Measurements from ENCODE around the gene KIRREL3.
A peak's percentile ranks its signal among the peaks of the same experiment; 100 is the strongest.

KIRREL3 gene

GRCh38 chr11:127028648-127029047, 28.1 kb upstream of the KIRREL3 start:
- Histone ChIP-seq H3K27me3 (ENCODE audit: control insufficient read depth in 5 of 5, insufficient read depth in 4 of 5, low read length in 5 of 5) (no peaks in the 10 kb centered on the region), H3K4me3 (ENCODE audit: low read depth in 1 of 5, low read length in 5 of 5) (no peak overlapping the region), H3K9ac (ENCODE audit: low read length in 5 of 5) (no peak overlapping the region), H3K4me1 (ENCODE audit: control insufficient read depth in 5 of 5, insufficient read depth in 5 of 5, low read length in 5 of 5) (no peaks in the 10 kb centered on the region), H3K27ac (ENCODE audit: low read depth, low read length) (no peak overlapping the region), H3K9me3 (ENCODE audit: control insufficient read depth in 5 of 5, low read length in 5 of 5) (no peaks in the 10 kb centered on the region), H3K36me3 (ENCODE audit: control insufficient read depth in 5 of 5, insufficient read depth in 5 of 5, low read length in 5 of 5) (no peaks in the 10 kb centered on the region)

- H3K27ac ChIP-seq (ENCODE audit: low read depth, low read length): no peak overlapping the region
- no peaks in the 10 kb centered on the region for H3K36me3 ChIP-seq (ENCODE audit: control insufficient read depth in 5 of 5, insufficient read depth in 5 of 5, low read length in 5 of 5)
- no peaks in the 10 kb centered on the region for H3K9me3 ChIP-seq (ENCODE audit: control insufficient read depth in 5 of 5, low read length in 5 of 5)
- no peak overlapping the region for H3K9ac ChIP-seq (ENCODE audit: low read length in 5 of 5)
- no peaks in the 10 kb centered on the region for H3K4me1 ChIP-seq (ENCODE audit: control insufficient read depth in 5 of 5, insufficient read depth in 5 of 5, low read length in 5 of 5)
- H3K4me3 ChIP-seq (ENCODE audit: low read depth in 1 of 5, low read length in 5 of 5): no peak overlapping the region
- no peaks in the 10 kb centered on the region for H3K27me3 ChIP-seq (ENCODE audit: control insufficient read depth in 5 of 5, insufficient read depth in 4 of 5, low read length in 5 of 5)
These were observed 27.2 kb upstream of the KIRREL3 start for GRCh38 chr11:127027789-127028188.

- H3K27ac ChIP-seq (ENCODE audit: low read depth, low read length): no peak overlapping the region
- no peak overlapping the region for H3K4me3 ChIP-seq (ENCODE audit: low read depth in 1 of 5, low read length in 5 of 5)
- H3K9ac ChIP-seq (ENCODE audit: low read length in 5 of 5): no peak overlapping the region
- H3K27me3 ChIP-seq (ENCODE audit: control insufficient read depth in 5 of 5, insufficient read depth in 4 of 5, low read length in 5 of 5): no peaks in the 10 kb centered on the region
- H3K9me3 ChIP-seq (ENCODE audit: control insufficient read depth in 5 of 5, low read length in 5 of 5): no peaks in the 10 kb centered on the region
- no peaks in the 10 kb centered on the region for H3K36me3 ChIP-seq (ENCODE audit: control insufficient read depth in 5 of 5, insufficient read depth in 5 of 5, low read length in 5 of 5)
- no peaks in the 10 kb centered on the region for H3K4me1 ChIP-seq (ENCODE audit: control insufficient read depth in 5 of 5, insufficient read depth in 5 of 5, low read length in 5 of 5)
These were observed 26.4 kb upstream of the KIRREL3 start for GRCh38 chr11:127027000-127027399.

- H3K27me3 ChIP-seq (ENCODE audit: control insufficient read depth in 5 of 5, insufficient read depth in 4 of 5, low read length in 5 of 5): no peaks in the 10 kb centered on the region
- no peaks in the 10 kb centered on the region for H3K4me1 ChIP-seq (ENCODE audit: control insufficient read depth in 5 of 5, insufficient read depth in 5 of 5, low read length in 5 of 5)
- H3K27ac ChIP-seq (ENCODE audit: low read depth, low read length): no peak overlapping the region
- no peak overlapping the region for H3K4me3 ChIP-seq (ENCODE audit: low read depth in 1 of 5, low read length in 5 of 5)
- no peaks in the 10 kb centered on the region for H3K9me3 ChIP-seq (ENCODE audit: control insufficient read depth in 5 of 5, low read length in 5 of 5)
- no peaks in the 10 kb centered on the region for H3K36me3 ChIP-seq (ENCODE audit: control insufficient read depth in 5 of 5, insufficient read depth in 5 of 5, low read length in 5 of 5)
- H3K9ac ChIP-seq (ENCODE audit: low read length in 5 of 5): no peak overlapping the region
These were observed 23.4 kb upstream of the KIRREL3 start for GRCh38 chr11:127023991-127024390.

- H3K4me3 ChIP-seq (ENCODE audit: low read depth in 1 of 5, low read length in 5 of 5): no peak overlapping the region
- H3K4me1 ChIP-seq (ENCODE audit: control insufficient read depth in 5 of 5, insufficient read depth in 5 of 5, low read length in 5 of 5): no peaks in the 10 kb centered on the region
- H3K9me3 ChIP-seq (ENCODE audit: control insufficient read depth in 5 of 5, low read length in 5 of 5): no peaks in the 10 kb centered on the region
- no peak overlapping the region for H3K9ac ChIP-seq (ENCODE audit: low read length in 5 of 5)
- peaks cover 0 to 1% (median 0%) of the 10 kb centered on the region in 5 donors for H3K27me3 ChIP-seq (ENCODE audit: control insufficient read depth in 5 of 5, insufficient read depth in 4 of 5, low read length in 5 of 5)
- H3K27ac ChIP-seq (ENCODE audit: low read depth, low read length): no peak overlapping the region
- H3K36me3 ChIP-seq (ENCODE audit: control insufficient read depth in 5 of 5, insufficient read depth in 5 of 5, low read length in 5 of 5): no peaks in the 10 kb centered on the region
These were observed 18.2 kb upstream of the KIRREL3 start for GRCh38 chr11:127018683-127019279.

GRCh38 chr11:127017482-127017881, 16.9 kb upstream of the KIRREL3 start:
- Histone ChIP-seq H3K27ac (ENCODE audit: low read depth, low read length) (no peak overlapping the region), H3K9ac (ENCODE audit: low read length in 5 of 5) (no peak overlapping the region), H3K36me3 (ENCODE audit: control insufficient read depth in 5 of 5, insufficient read depth in 5 of 5, low read length in 5 of 5) (no peaks in the 10 kb centered on the region), H3K4me1 (ENCODE audit: control insufficient read depth in 5 of 5, insufficient read depth in 5 of 5, low read length in 5 of 5) (no peaks in the 10 kb centered on the region), H3K4me3 (ENCODE audit: low read depth in 1 of 5, low read length in 5 of 5) (no peak overlapping the region), H3K9me3 (ENCODE audit: control insufficient read depth in 5 of 5, low read length in 5 of 5) (no peaks in the 10 kb centered on the region), H3K27me3 (ENCODE audit: control insufficient read depth in 5 of 5, insufficient read depth in 4 of 5, low read length in 5 of 5) (peaks cover 0 to 8% (median 0%) of the 10 kb centered on the region in 5 donors)

GRCh38 chr11:127013550-127013949, 13.0 kb upstream of the KIRREL3 start:
- Histone ChIP-seq H3K4me3 (ENCODE audit: low read depth in 1 of 5, low read length in 5 of 5) (no peak overlapping the region), H3K27ac (ENCODE audit: low read depth, low read length) (no peak overlapping the region), H3K4me1 (ENCODE audit: control insufficient read depth in 5 of 5, insufficient read depth in 5 of 5, low read length in 5 of 5) (no peaks in the 10 kb centered on the region), H3K36me3 (ENCODE audit: control insufficient read depth in 5 of 5, insufficient read depth in 5 of 5, low read length in 5 of 5) (no peaks in the 10 kb centered on the region), H3K9ac (ENCODE audit: low read length in 5 of 5) (no peak overlapping the region), H3K27me3 (ENCODE audit: control insufficient read depth in 5 of 5, insufficient read depth in 4 of 5, low read length in 5 of 5) (peaks cover 0 to 11% (median 0%) of the 10 kb centered on the region in 5 donors), H3K9me3 (ENCODE audit: control insufficient read depth in 5 of 5, low read length in 5 of 5) (no peaks in the 10 kb centered on the region)

GRCh38 chr11:127006311-127006710, 5.7 kb upstream of the KIRREL3 start:
- Histone ChIP-seq H3K27ac (ENCODE audit: low read depth, low read length) (no peak overlapping the region), H3K36me3 (ENCODE audit: control insufficient read depth in 5 of 5, insufficient read depth in 5 of 5, low read length in 5 of 5) (no peaks in the 10 kb centered on the region), H3K9me3 (ENCODE audit: control insufficient read depth in 5 of 5, low read length in 5 of 5) (no peaks in the 10 kb centered on the region), H3K4me1 (ENCODE audit: control insufficient read depth in 5 of 5, insufficient read depth in 5 of 5, low read length in 5 of 5) (peaks cover 0 to 17% (median 13%) of the 10 kb centered on the region in 5 donors), H3K27me3 (ENCODE audit: control insufficient read depth in 5 of 5, insufficient read depth in 4 of 5, low read length in 5 of 5) (peaks cover 9 to 50% (median 31%) of the 10 kb centered on the region in 5 donors), H3K4me3 (ENCODE audit: low read depth in 1 of 5, low read length in 5 of 5) (no peak overlapping the region), H3K9ac (ENCODE audit: low read length in 5 of 5) (no peak overlapping the region)

GRCh38 chr11:127003260-127003981, 2.9 kb upstream of the KIRREL3 start:
- no peaks in the 10 kb centered on the region for H3K9me3 ChIP-seq (ENCODE audit: control insufficient read depth in 5 of 5, low read length in 5 of 5)
- H3K4me1 ChIP-seq (ENCODE audit: control insufficient read depth in 5 of 5, insufficient read depth in 5 of 5, low read length in 5 of 5): peaks cover 0 to 23% (median 22%) of the 10 kb centered on the region in 5 donors
- peak overlapping the region in 2 of 5 donors; percentile 31 to 34 for H3K4me3 ChIP-seq (ENCODE audit: low read depth in 1 of 5, low read length in 5 of 5)
- no peak overlapping the region for H3K9ac ChIP-seq (ENCODE audit: low read length in 5 of 5)
- peaks cover 23 to 72% (median 39%) of the 10 kb centered on the region in 5 donors for H3K27me3 ChIP-seq (ENCODE audit: control insufficient read depth in 5 of 5, insufficient read depth in 4 of 5, low read length in 5 of 5)
- H3K36me3 ChIP-seq (ENCODE audit: control insufficient read depth in 5 of 5, insufficient read depth in 5 of 5, low read length in 5 of 5): no peaks in the 10 kb centered on the region
- H3K27ac ChIP-seq (ENCODE audit: low read depth, low read length): no peak overlapping the region

GRCh38 chr11:127002669-127003259, 2.2 kb upstream of the KIRREL3 start:
- H3K9ac ChIP-seq (ENCODE audit: low read length in 5 of 5): no peak overlapping the region

More at GRCh38 chr11:127002669-127003259, 2.2 kb upstream of the KIRREL3 start:
- peaks cover 27 to 77% (median 46%) of the 10 kb centered on the region in 5 donors for H3K27me3 ChIP-seq (ENCODE audit: control insufficient read depth in 5 of 5, insufficient read depth in 4 of 5, low read length in 5 of 5)
- no peaks in the 10 kb centered on the region for H3K36me3 ChIP-seq (ENCODE audit: control insufficient read depth in 5 of 5, insufficient read depth in 5 of 5, low read length in 5 of 5)
- H3K4me3 ChIP-seq (ENCODE audit: low read depth in 1 of 5, low read length in 5 of 5): peak overlapping the region in 2 of 5 donors; percentile 31 to 34
- no peak overlapping the region for H3K27ac ChIP-seq (ENCODE audit: low read depth, low read length)
- H3K9me3 ChIP-seq (ENCODE audit: control insufficient read depth in 5 of 5, low read length in 5 of 5): no peaks in the 10 kb centered on the region
- H3K4me1 ChIP-seq (ENCODE audit: control insufficient read depth in 5 of 5, insufficient read depth in 5 of 5, low read length in 5 of 5): peaks cover 0 to 23% (median 22%) of the 10 kb centered on the region in 5 donors

All from subcutaneous abdominal adipose tissue (tissue), 5 donors.